Endothelial cell of umbilical vein (primary cell): ENCODE results near the gene TMEM204. TPM values are rescaled to one million over a fixed set of nuclear protein-coding genes. Genes with fewer than 3 reads are reported as not detected.

ENCODE experiments used
- BruUV-seq: library from RNA; stranded (reverse); fragments of 400-500 nt; replicated peaks from 2 replicates; lab custom pipeline; 2021; lab: Mats Ljungman, UMichigan
- CTCF ChIA-PET: fragments of 300-600, 350-600 bp; sonication (Branson Sonifier 250); formaldehyde crosslinking; loops from one replicate; lab custom pipeline; 2021; ENCODE audit warnings: antibody characterized with exemption, inconsistent platforms; lab: Charles Lee
- POLR2A ChIA-PET: fragments of 300-600, 350-600 bp; sonication (Branson Sonifier 250); formaldehyde crosslinking; loops from one replicate; lab custom pipeline; 2021; ENCODE audit warnings: antibody characterized with exemption, inconsistent platforms; lab: Charles Lee
- DNase-seq: peaks from one replicate; pipeline ENCODE4 v3.0.0-alpha.2; 2011; ENCODE audit warnings: low read depth, low spot score
- FAIRE-seq: peaks from 2 replicates; lab custom pipeline; 2011; peaks lifted over from hg19 to GRCh38; lab: Jason Lieb, UNC
- H2AFZ ChIP-seq: 2 replicates; pipeline ENCODE4 v1.6.0; 2012; ENCODE audit warnings: low read depth, low read length, control low read depth, inconsistent platforms
- H3K27ac ChIP-seq: 2 replicates; pipeline ENCODE4 v1.5.1; 2011; ENCODE audit warnings: low read depth, mild to moderate bottlenecking, control low read depth, low read length, moderate library complexity; ENCODE audit not compliant: insufficient read depth
- H3K27me3 ChIP-seq, 2 experiments: 2 replicates each; pipeline versions ENCODE4 v1.6.0 to v1.6.1; 2011; ENCODE audit warnings: low read length in 2 of 2, mixed read lengths in 1 of 2; ENCODE audit not compliant: control insufficient read depth in 2 of 2, insufficient read depth in 2 of 2
- H3K36me3 ChIP-seq, 2 experiments: 2 replicates in 1 of 2; 3 replicates in 1 of 2; pipeline ENCODE4 v1.5.1; 2011; ENCODE audit warnings: low read length in 2 of 2, mild to moderate bottlenecking in 1 of 2, moderate library complexity in 1 of 2; ENCODE audit not compliant: control insufficient read depth in 2 of 2, insufficient read depth in 2 of 2; ENCODE audit errors: extremely low read depth in 1 of 2
- H3K4me1 ChIP-seq: 3 replicates; pipeline ENCODE4 v1.5.1; 2011; ENCODE audit warnings: mild to moderate bottlenecking, low read length; ENCODE audit not compliant: control insufficient read depth, insufficient read depth; ENCODE audit errors: extremely low read depth
- H3K4me2 ChIP-seq: 2 replicates; pipeline ENCODE4 v1.6.1; 2011; ENCODE audit warnings: low read length, control low read depth, mixed read lengths; ENCODE audit not compliant: insufficient read depth
- H3K4me3 ChIP-seq, 3 experiments: fragments of 200-600 bp in 1 of 3; sonication (generic), shearing (Covaris generic) in 1 of 3; replicated peaks in 1 of 3; 2 replicates each; pipeline ENCODE4 v1.5.1; 2011 to 2016; ENCODE audit warnings: control low read depth in 3 of 3, low read length in 3 of 3, mild to moderate bottlenecking in 2 of 3, inconsistent platforms in 1 of 3, low read depth in 1 of 3, moderate library complexity in 1 of 3; ENCODE audit not compliant: insufficient read depth in 1 of 3
- H3K79me2 ChIP-seq: 2 replicates; pipeline ENCODE4 v1.6.0; 2012; ENCODE audit warnings: low read length, inconsistent platforms; ENCODE audit not compliant: control insufficient read depth, insufficient read depth
- H3K9ac ChIP-seq: replicated peaks from 2 replicates; pipeline ENCODE3; 2011; ENCODE audit warnings: low read length, control low read depth; ENCODE audit not compliant: insufficient read depth; ENCODE audit errors: extremely low read depth
- H3K9me1 ChIP-seq: replicated peaks from 3 replicates; pipeline ENCODE4 v1.6.0; 2011; ENCODE audit warnings: mild to moderate bottlenecking, low read length; ENCODE audit not compliant: control insufficient read depth, insufficient read depth; ENCODE audit errors: extremely low read depth
- H3K9me3 ChIP-seq: replicated peaks from 2 replicates; pipeline ENCODE4 v1.5.1; 2012; ENCODE audit warnings: low read length, inconsistent platforms; ENCODE audit not compliant: control insufficient read depth, insufficient read depth
- H4K20me1 ChIP-seq: replicated peaks from 2 replicates; pipeline ENCODE3; 2011; ENCODE audit warnings: mild to moderate bottlenecking, low read length; ENCODE audit not compliant: control insufficient read depth, insufficient read depth; ENCODE audit errors: extremely low read depth
- CTCF ChIP-seq, 2 donors: IDR thresholded peaks; 1 replicate in 1 of 2; 2 replicates in 1 of 2; pipeline ENCODE4 v1.5.1; 2011; ENCODE audit warnings: low read length in 2 of 2, mild to moderate bottlenecking in 2 of 2, moderate library complexity in 2 of 2, control low read depth in 1 of 2, inconsistent platforms in 1 of 2, low read depth in 1 of 2; ENCODE audit not compliant: insufficient read depth in 1 of 2; ENCODE audit errors: extremely low read depth in 1 of 2
- EZH2 ChIP-seq: IDR thresholded peaks from 2 replicates; pipeline ENCODE4 v1.6.1; 2012; ENCODE audit warnings: borderline replicate concordance, low read depth, mild to moderate bottlenecking, moderate library complexity, low read length, inconsistent platforms; ENCODE audit not compliant: severe bottlenecking
- FOS ChIP-seq: IDR thresholded peaks from 2 replicates; pipeline ENCODE4 v1.6.1; 2011; ENCODE audit warnings: mild to moderate bottlenecking, low read length, moderate library complexity, borderline replicate concordance; ENCODE audit not compliant: insufficient read depth
- GATA2 ChIP-seq: IDR thresholded peaks from 2 replicates; pipeline ENCODE4 v1.7.0; 2011; ENCODE audit warnings: low read depth, mild to moderate bottlenecking, moderate library complexity, mixed read lengths, low read length; ENCODE audit not compliant: insufficient read length, insufficient read depth
- JUN ChIP-seq: IDR thresholded peaks from 2 replicates; pipeline ENCODE4 v1.6.1; 2011; ENCODE audit warnings: borderline replicate concordance, low read depth; ENCODE audit not compliant: insufficient read length, insufficient read depth
- MYC ChIP-seq: IDR thresholded peaks from one replicate; pipeline ENCODE4 v1.6.1; 2011; ENCODE audit warnings: mild to moderate bottlenecking, low read depth, low read length
- POLR2A ChIP-seq: IDR thresholded peaks from 2 replicates; pipeline ENCODE4 v1.6.1; 2012; ENCODE audit warnings: low read depth, mild to moderate bottlenecking, control low read depth, low read length
- POLR2AphosphoS5 ChIP-seq: IDR thresholded peaks from 2 replicates; pipeline ENCODE4 v1.6.1; 2012; ENCODE audit warnings: low read depth, mild to moderate bottlenecking, control low read depth, low read length, moderate library complexity; ENCODE audit not compliant: insufficient read depth
- dilution Hi-C: fragments of 300-500 bp; cut with MboI; formaldehyde crosslinking; loops from one replicate; pipeline ENCODE4 v1.15.0; 2019; ENCODE audit warnings: low sequenced_read_pairs; ENCODE audit not compliant: extremely low pct_ligation_motif_present
- intact Hi-C: fragments of 100-400 bp; cut with micrococcal nuclease; formaldehyde crosslinking; loops from one replicate; pipeline ENCODE4 v1.10.0; 2022
- polyA plus RNA-seq, 4 experiments: library from polyadenylated mRNA; depleted of rRNA in 3 of 4; stranded (reverse) in 3 of 4; unstranded in 1 of 4; fragments of >200 nt; gene quantifications; 2 replicates each; pipeline versions ENCODE4 v1.2.1 to v1.2.3, GENCODE V29; 2011 to 2012; ENCODE audit warnings: missing spikeins in 1 of 4
- total RNA-seq: library from RNA; stranded (reverse); gene quantifications from 2 replicates; pipeline ENCODE4 v1.2.3, GENCODE V29; 2021
- TF ChIP-seq, protein P1 (sequence below): IDR thresholded peaks from 2 replicates; pipeline ENCODE4 v1.6.1; 2011; ENCODE audit not compliant: insufficient read depth, insufficient read length

TMEM204 gene
- total and polyA plus RNA-seq, 2 donors (not counting 3 experiments of a cell fraction or from before 2014, with no cell fraction given) = 32.5 to 50.7 TPM

DNA sequence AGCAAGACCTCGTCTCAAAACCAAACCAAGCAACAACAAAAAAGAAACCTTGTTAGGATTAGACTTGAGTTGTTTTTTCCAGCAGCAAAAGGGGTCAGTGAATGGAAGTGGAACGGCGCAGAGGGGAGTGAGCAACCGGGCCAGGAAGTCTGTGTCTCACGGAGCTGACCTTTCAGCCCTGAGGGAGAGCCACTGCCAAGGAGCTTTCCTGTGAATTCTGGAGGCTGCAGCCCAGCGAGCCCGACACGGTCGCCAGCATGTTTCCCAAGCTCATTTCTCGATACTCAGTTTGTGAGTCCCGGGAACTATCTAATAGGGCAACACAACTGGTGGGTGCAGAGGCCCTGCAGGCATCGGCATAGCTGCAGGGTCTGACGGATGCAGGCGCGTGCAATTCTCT is 20.7 kb upstream of the TMEM204 start:
- no peaks in the 10 kb centered on the region for H3K79me2 ChIP-seq
- DNase-seq = peak; percentile 84
- no peaks in the 10 kb centered on the region for H3K9me3 ChIP-seq
- no peaks in the 10 kb centered on the region for H3K27me3 ChIP-seq
- H3K9ac ChIP-seq = no peak overlapping the region
- TF ChIP-seq GATA2 (no peak), POLR2AphosphoS5 (peak; percentile 41)
- dilution Hi-C loops (no loop called here), intact Hi-C loops (loop anchor here (1.0 kb wide), 2 partner anchors 21 to 31 kb away; partner anchors contain the start of gene TMEM204)
- peaks cover 12% of the 10 kb centered on the region for H3K4me1 ChIP-seq
- ChIA-PET POLR2A (interaction anchor here (0.6 kb wide), 1 partner anchor 33 kb away, joined by 4 read pairs; no protein-coding TSS in a partner anchor), CTCF (interaction anchor here (1.0 to 2.1 kb wide), 9 partner anchors 10 to 193 kb away, joined by 3 to 12 read pairs (median 6); partner anchors contain the start of gene MAPK8IP3)
- peak overlapping the region; percentile 21 for H3K27ac ChIP-seq
- H3K4me3 ChIP-seq = peak overlapping the region in 1 of 3 experiments; percentile 9
- H3K36me3 ChIP-seq = peaks cover 5 to 8% of the 10 kb centered on the region in 2 experiments
- no peak overlapping the region for H2AFZ ChIP-seq
- H4K20me1 ChIP-seq = no peaks in the 10 kb centered on the region
- peak; percentile 93 for FAIRE-seq
- H3K9me1 ChIP-seq = no peaks in the 10 kb centered on the region
- no TSS peak for BruUV-seq
- peak overlapping the region; percentile 43 for H3K4me2 ChIP-seq

DNA sequence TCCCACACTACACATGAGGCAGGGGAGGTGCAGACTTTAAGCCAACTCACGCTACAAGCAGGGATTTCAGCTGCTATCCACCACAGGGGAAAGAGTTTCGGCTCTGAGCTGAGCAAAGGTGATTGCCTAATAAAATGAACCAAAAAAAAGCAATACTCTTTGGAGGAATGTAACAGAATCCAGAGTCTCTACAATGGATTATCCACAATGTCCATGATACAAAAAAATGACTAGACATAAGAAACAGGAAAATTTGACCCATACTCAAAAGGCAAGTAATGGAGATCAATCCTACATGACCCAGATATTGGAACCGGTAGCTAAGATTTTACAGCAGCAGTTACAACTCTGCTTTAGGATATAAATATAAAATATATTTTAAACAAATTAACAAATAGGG is 19.0 kb upstream of the TMEM204 start:
- ChIA-PET POLR2A (no interaction called here), CTCF (no interaction called here)
- H3K36me3 ChIP-seq = peaks cover 5% of the 10 kb centered on the region in 2 experiments
- H3K27ac ChIP-seq = no peak overlapping the region
- no TSS peak for BruUV-seq
- peaks cover 12% of the 10 kb centered on the region for H3K4me1 ChIP-seq
- FAIRE-seq = no peak
- dilution Hi-C loops = no loop called here
- no peaks in the 10 kb centered on the region for H3K9me3 ChIP-seq
- DNase-seq = no peak
- no peak overlapping the region for H3K4me3 ChIP-seq
- intact Hi-C loops = no loop called here
- H4K20me1 ChIP-seq = no peaks in the 10 kb centered on the region
- no peak overlapping the region for H3K4me2 ChIP-seq
- no peak for TF ChIP-seq POLR2AphosphoS5
- no peak for TF ChIP-seq CTCF (IDR thresholded peaks at IDR 0.05; ENCODE audit: extremely low read depth in 1 of 2, insufficient read depth in 1 of 2, low read depth in 1 of 2, low read length in 2 of 2)
- no peak for TF ChIP-seq POLR2A
- no peak for TF ChIP-seq FOS
- no peak for TF ChIP-seq GATA2
- TF ChIP-seq JUN = no peak
- TF ChIP-seq, protein P1, sequence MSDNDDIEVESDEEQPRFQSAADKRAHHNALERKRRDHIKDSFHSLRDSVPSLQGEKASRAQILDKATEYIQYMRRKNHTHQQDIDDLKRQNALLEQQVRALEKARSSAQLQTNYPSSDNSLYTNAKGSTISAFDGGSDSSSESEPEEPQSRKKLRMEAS = no peak
- TF ChIP-seq MYC = no peak
- no peak for TF ChIP-seq EZH2
- H3K9me1 ChIP-seq = no peaks in the 10 kb centered on the region
- H2AFZ ChIP-seq = no peak overlapping the region
- H3K79me2 ChIP-seq = no peaks in the 10 kb centered on the region
- H3K9ac ChIP-seq = no peak overlapping the region
- H3K27me3 ChIP-seq = no peaks in the 10 kb centered on the region
